Ammon's horn (tissue), 1 donor: ENCODE data around the gene IRAK2.
"Not testable (repeated sequence)": the region's sequence is repeated elsewhere in the genome, so short reads cannot be mapped to it uniquely, and the experiment has no call there.

Experiments used
- DNase-seq: peaks from one replicate; pipeline ENCODE4 v3.0.0-alpha.2; 2016; ENCODE audit warnings: low spot score

The IRAK2 gene

DNA sequence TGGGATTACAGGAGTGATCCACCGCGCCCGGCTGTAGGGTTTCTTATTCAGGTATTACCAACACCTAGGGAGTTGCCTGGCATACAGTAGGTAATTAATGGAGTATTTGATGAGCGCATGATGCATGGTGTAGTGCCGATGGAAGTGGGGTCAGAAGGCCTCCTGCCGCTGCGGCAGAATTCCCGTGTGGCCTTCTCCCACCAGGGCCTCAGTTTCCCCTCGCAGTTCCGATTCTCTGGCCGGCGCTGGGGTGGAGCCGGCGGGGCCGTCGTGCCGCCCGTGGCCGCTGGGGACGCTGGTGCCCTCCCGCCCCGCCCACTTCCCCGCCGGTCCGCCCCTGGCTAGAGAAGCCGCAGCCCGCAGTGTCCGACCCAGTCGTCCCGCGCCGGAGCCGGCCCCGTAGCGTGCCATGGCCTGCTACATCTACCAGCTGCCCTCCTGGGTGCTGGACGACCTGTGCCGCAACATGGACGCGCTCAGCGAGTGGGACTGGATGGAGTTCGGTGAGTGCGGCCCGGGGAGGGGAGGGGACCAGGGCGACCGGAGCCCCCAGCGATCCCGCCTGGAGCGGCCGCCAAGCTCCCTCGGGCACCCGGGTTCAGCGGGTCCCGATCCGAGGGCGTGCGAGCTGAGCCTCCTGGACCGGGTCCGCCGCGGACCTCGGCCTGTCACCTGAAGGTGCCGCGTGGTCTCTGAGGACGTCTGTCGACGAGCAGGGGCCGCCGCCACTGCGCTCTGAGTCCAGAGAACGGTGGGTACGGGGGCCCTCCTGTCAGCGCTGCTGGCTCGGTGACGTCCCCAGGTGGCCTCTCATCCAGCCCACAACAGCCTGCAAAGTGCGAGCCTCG lies at the start of gene IRAK2:
TSS of gene IRAK2 (plus strand) at position 374 of the 848 bp plus-strand sequence. CDS start at position 410, 36 bp downstream.
- DNase-seq: peak; percentile 79

DNA sequence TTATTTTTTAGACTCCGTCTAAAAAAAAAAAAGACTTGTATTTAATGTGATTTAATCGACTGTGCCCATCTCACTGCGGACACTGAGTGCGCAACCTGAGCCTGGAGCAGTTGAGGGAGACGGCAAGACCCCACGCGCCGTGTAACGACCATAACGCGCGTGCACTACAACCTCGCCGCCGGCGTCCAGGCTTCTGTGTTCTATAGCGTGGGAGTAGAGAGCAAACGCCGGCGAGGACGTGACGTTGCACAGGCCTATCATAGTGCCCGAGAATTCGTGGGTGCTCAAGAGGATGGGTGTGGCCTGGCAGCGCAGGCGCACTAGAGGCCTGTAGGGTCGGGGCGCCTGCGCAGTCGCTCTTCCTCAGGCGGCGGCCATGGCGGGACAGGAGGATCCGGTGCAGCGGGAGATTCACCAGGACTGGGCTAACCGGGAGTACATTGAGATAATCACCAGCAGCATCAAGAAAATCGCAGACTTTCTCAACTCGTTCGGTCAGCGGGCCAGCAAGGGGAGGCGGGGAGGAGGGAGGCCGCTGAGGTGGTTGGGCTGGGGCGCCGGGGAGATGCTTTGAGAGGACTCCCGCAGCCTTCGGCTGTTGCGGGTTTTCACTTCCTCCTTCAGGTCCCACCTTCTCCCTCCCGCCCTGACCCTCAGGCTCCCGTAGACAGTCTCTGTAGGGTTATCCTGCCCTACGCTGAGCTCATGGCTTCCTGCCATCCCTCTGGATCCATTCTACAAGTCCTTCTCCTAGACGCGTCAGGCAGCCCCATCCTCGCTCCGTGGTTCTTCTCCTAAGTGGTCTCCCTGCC lies 49.2 kb upstream of the IRAK2 start, which contains the start of gene BRK1:
TSS of gene BRK1 (plus strand) at position 350 of the 812 bp plus-strand sequence. CDS start at position 377, 27 bp downstream.
- DNase-seq: peak; percentile 98

GRCh38 chr3:10116138-10116460 lies 48.6 kb upstream of the IRAK2 start:
- no peak for DNase-seq

DNA sequence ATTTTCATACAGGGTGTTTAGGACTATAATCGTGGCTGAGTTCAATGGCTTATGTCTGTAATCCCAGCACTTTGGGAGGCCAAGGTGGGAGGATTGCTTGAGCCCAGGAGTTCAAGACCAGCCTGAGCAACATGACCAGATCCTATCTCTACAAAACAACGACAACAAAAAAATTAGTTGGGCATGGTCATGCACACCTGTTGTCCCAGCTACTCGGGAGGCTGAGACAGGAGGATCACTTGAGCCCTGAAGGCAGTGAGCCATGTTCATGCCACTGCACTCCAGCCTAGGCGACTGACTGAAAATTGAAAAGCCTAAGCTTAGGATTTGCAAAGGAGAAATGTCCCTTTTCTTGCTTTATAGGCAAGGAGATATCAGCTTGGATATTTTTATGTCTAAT lies 47.8 kb upstream of the IRAK2 start:
- no peak for DNase-seq

DNA sequence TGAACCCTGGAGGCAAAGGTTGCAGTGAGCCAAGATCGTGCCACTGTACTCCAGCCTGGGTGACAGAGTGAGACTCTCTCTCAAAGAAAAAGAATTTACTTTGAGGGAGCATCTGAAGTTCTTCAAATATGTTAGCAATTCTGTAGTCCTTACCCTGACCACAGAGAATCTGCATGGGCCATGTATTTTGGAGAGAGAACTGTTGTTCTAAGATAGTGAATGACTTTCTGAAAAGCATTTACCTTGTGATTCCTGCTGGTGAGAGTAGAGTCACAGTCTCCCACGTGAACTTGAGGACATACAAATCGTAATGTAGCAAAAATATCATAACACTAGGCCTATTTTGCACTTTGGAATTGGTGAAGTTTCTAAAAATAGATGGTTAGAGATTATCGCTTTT lies 45.3 kb upstream of the IRAK2 start:
- no peak for DNase-seq

DNA sequence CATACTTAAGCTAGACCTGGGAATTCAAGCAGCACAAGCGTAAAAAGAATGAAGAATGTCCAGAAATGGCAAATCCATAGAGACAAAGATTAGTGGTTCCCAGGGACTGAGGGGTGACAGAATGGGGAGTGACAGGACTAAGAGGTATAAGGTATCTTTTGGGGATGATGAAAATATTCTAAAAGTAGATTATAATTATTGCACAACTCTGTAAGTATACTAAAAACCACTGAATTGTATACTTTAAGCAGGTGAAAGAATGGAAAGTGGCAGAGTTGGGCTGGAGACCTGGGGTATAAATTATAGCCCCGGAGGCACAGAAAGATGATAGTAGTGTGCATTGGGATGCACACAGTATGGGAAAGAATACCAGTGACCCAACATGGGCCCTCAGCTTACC lies 43.7 kb upstream of the IRAK2 start:
- DNase-seq: no peak

- DNase-seq: no peak
Observed at GRCh38 chr3:10122724-10123123, 42.0 kb upstream of the IRAK2 start.

DNA sequence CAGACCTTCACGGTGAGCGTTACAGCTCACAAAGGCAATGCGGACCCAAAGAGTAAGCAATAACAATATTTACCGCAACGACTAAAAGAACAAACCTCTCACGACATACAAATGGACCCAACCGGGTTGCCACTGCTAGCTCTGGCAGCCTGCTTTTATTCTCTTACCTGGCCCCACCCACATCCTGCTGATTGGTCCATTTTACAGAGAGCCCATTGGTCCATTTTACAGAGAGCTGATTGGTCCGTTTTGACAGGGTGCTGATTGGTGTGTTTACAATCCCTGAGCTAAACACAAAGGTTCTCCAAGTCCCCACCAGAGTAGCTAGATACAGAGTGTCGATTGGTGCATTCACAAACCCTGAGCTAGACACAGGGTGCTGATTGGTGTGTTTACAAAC lies 28.8 kb upstream of the IRAK2 start:
- DNase-seq: not testable (repeated sequence)

- DNase-seq: no peak
Observed at GRCh38 chr3:10136426-10137005, 28.2 kb upstream of the IRAK2 start.

DNA sequence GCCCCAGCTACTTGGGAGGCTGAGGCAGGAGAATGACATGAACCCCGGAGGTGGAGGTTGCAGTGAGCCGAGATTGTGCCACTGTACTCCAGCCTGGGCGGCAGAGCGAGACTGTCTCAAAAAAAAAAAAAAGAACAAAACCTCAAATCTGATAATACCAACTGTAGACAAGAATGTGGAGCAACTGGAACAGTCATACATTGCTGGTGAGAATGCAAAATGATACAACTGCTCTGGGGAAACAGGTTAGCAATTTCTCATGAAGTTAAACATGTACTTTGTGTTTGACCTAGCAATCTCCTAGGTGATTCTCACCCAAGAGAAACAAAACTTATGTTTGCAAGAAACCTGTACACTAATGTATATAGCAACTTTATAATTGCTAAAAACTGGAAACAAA lies 27.5 kb upstream of the IRAK2 start:
- DNase-seq: no peak

DNA sequence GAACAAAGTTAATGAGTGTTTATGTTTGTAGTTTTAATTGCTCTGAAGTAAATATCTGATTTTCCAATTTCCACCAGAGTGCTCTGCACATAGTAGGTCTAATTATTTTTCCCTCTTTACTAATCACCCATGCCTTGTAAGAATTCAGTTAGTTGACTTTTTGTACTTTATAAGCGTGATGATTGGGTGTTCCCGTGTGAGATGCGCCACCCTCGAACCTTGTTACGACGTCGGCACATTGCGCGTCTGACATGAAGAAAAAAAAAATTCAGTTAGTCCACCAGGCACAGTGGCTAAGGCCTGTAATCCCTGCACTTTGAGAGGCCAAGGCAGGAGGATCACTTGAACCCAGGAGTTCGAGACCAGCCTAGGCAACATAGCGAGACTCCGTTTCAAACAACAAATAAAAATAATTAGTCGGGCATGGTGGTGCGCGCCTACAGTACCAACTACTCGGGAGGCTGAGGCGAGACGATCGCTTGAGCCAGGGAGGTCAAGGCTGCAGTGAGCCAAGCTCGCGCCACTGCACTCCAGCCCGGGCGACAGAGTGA lies 23.6 kb upstream of the IRAK2 start:
- peak; percentile 9 for DNase-seq

DNA sequence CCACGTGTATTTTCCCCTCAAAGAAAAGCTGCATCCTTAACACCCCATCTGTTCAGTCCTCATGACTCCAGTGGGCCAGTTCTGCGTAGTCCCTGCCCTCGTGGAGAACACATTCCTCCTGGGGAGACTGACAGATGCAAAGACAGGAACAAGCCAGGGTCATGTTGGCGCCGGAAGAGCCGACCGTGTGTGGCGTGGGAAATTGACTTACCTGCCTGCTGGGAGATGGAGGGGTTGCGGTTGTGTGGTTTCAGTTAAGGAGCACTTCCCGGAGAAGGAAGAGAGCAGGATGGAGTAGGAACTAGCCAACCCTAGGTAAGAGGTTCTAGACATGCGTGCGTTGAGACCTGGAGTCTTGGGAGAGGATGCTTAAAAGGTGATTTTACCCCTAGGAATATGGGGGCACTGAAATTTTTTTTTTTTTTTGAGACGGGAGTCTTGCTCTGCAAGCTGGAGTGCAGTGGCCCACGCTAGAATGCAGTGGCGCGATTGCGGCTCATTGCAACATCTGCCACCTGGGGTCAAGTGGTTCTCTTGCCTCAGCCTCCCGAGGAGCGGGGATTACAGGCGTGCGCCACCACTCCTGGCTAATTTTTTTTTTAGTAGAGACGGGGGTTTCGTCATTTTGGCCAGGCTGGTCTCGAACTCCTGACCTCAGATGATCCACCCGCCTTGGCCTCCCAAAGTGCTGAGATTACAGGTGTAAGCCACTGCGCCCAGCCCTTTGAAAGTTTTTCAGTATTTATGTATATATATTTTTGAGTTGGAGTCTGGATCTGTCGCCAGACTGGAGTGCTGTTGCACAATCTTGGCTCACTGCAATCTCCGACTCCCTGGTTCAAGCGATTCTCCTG lies 21.8 kb upstream of the IRAK2 start:
- no peak for DNase-seq

- no peak for DNase-seq
Observed at GRCh38 chr3:10145685-10146084, 19.0 kb upstream of the IRAK2 start.

DNA sequence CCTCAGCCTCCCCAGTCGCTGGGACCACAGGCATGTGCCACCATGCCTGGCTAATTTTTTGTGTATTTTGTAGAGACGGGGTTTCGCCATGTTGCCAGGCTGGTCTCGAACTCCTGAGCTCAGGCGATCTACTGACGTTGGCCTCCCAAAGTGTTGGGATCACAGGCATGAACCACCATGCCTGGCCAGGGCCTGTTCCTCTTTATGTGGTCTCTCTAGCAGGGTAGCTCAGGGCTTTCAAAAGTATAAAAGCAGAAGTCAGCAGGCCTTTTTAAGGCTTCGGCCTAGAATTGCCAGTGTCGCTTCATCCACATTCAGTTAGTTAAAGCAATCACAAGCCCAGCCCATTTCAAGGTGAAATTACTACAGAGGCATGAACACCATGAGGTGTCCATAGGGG lies 15.5 kb upstream of the IRAK2 start:
- DNase-seq: no peak

DNA sequence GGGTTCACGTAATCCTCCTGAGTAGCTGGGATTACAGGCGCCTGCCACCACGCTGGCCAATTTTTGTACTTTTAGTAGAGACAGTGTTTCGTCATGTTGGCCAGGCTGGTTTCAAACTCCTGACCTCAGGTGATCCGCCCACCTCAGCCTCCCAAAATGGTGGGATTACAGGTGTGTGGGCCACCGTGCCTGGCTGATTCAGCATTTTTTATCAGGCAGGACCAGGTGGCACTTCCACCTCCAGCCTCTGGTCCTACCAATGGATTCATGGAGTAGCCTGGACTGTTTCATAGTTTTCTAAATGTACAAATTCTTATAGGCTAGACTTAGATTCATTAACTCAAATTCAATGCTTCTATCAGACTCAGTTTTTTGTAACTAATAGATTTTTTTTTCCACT lies 13.7 kb upstream of the IRAK2 start:
- DNase-seq: no peak

DNA sequence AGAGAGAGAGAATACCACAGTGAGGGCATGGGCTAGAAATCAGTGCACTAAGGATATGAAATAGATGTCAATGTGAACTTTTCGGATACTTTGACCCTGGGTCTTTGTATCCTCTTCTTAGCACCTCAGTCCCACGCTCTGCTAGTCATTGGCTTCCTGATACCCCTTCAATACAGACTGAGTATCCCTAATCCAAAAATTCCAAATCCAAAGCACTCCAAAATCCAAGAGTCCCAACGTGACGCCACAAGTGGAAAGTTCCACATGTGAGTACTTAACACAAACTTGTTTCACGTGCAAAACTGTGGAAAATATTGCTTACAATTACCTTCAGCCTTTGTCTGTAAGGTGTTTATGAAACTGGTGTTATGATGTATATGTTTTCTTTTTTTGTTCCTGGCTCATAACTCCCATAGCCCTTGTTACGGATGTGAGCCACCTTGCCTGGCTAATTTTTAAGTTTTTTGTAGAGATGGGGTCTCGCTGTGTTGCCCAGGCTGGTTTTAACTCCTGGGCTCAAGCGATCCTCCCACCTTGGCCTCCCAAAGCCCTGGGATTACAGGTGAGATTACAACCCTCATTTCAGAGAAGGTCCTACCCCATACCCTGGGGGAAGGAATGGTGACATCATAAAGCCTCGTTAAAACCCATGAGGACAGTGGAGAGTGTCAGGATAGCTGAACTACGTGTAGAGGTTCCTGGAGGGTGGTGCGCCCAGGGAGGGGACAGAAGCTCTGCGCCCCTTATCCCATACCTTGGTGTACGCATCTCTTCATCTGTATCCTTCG lies 10.2 kb upstream of the IRAK2 start:
- DNase-seq: no peak

DNA sequence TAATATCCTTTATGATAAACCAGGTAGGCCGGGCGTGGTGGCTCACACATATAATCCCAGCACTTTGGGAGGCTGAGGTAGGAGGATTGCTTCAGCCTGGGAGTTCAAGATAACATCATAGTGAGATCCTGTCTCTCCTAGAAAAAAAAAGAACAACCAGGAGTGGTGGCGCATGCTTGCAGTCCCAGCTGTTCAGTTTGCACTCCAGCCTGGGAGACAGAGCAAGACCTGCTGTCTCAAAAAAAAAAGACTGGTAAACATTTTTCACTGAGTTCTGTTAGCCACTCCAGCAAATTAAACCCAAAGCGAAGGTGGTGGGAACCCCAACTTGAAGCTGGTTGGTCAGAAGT lies 9.6 kb upstream of the IRAK2 start:
- no peak for DNase-seq

- no peak for DNase-seq
Observed at GRCh38 chr3:10155658-10156057, 9.1 kb upstream of the IRAK2 start.

DNA sequence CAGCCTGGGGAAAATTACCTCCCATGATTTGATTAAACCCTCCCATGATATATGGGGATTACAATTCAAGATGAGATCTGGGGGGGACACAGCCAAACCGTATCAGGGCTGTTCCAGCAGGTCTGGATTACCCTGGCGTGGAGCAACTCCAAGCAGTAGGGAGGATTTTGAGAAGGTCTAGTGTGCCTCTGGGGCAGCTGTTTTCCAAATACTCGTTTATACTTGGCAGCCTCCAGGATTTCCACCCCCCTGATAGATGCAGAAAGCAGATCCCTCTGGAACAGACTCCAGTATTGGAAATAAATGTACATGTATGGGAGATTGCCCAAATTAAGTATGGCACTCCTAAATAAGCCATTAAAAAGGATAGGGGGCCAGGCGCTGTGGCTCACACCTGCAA lies 7.7 kb upstream of the IRAK2 start:
- DNase-seq: no peak

GRCh38 chr3:10158555-10158954 lies 6.2 kb upstream of the IRAK2 start:
- DNase-seq: not testable (repeated sequence)

DNA sequence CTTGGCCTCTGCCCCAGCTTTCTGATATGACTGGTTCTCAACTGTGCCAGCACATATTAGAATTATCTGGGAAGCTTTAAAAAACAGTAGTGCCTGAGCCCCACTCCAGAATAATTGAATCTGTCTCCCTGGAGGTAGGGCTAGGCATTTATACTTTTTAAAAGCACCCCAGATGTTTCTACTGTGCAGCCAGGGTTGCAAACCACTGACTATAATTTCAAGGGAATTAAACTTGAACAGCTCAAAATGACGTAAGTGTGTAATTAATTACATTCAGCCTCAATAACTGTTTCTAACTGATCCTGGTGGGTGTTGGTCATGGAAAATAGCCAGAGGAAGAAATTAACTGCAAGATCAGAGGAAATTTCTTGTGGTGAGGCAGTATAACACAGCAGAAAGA lies 4.4 kb upstream of the IRAK2 start:
- DNase-seq: no peak
